GM12891 (cell line): ENCODE results near the gene FXR1. TPM values are rescaled to one million over a fixed set of nuclear protein-coding genes. Genes with fewer than 3 reads are reported as not detected.
"Not testable (repeated sequence)": the region's sequence is repeated elsewhere in the genome, so short reads cannot be mapped to it uniquely, and the experiment has no call there.

Experiments
- DNase-seq: peaks from one replicate; pipeline ENCODE4 v3.0.0; 2011; ENCODE audit warnings: low spot score; ENCODE audit not compliant: insufficient read length
- FAIRE-seq: peaks from 2 replicates; lab custom pipeline; 2011; peaks lifted over from hg19 to GRCh38; lab: Jason Lieb, UNC
- PAX5 ChIP-seq: IDR thresholded peaks from 2 replicates; pipeline ENCODE4 v1.6.1; 2011; ENCODE audit warnings: low read length, moderate library complexity, mild to moderate bottlenecking; ENCODE audit not compliant: insufficient read depth, severe bottlenecking
- POLR2A ChIP-seq: IDR thresholded peaks from 2 replicates; pipeline ENCODE4 v1.6.1; 2011; ENCODE audit warnings: low read depth, low read length, control low read depth
- POLR2AphosphoS5 ChIP-seq: IDR thresholded peaks from 2 replicates; pipeline ENCODE4 v1.6.1; 2011; ENCODE audit warnings: low read depth, low read length, control low read depth
- POU2F2 ChIP-seq: IDR thresholded peaks from 2 replicates; pipeline ENCODE4 v1.6.1; 2011; ENCODE audit warnings: low read depth, mild to moderate bottlenecking, control low read depth, low read length, moderate library complexity
- SPI1 ChIP-seq: IDR thresholded peaks from 2 replicates; pipeline ENCODE4 v1.6.1; 2011; ENCODE audit warnings: low read depth, low read length, control low read depth
- TAF1 ChIP-seq: IDR thresholded peaks from 2 replicates; pipeline ENCODE4 v1.6.1; 2011; ENCODE audit warnings: low read depth, low read length, control low read depth
- polyA plus RNA-seq: library from polyadenylated mRNA; unstranded; fragments of >200 nt; gene quantifications from one replicate; pipeline ENCODE4 v1.2.1, GENCODE V29; 2012; ENCODE audit warnings: low read depth, missing spikeins, inconsistent platforms; ENCODE audit not compliant: missing spikeins

FXR1 gene
- 117 TPM for polyA plus RNA-seq

DNA sequence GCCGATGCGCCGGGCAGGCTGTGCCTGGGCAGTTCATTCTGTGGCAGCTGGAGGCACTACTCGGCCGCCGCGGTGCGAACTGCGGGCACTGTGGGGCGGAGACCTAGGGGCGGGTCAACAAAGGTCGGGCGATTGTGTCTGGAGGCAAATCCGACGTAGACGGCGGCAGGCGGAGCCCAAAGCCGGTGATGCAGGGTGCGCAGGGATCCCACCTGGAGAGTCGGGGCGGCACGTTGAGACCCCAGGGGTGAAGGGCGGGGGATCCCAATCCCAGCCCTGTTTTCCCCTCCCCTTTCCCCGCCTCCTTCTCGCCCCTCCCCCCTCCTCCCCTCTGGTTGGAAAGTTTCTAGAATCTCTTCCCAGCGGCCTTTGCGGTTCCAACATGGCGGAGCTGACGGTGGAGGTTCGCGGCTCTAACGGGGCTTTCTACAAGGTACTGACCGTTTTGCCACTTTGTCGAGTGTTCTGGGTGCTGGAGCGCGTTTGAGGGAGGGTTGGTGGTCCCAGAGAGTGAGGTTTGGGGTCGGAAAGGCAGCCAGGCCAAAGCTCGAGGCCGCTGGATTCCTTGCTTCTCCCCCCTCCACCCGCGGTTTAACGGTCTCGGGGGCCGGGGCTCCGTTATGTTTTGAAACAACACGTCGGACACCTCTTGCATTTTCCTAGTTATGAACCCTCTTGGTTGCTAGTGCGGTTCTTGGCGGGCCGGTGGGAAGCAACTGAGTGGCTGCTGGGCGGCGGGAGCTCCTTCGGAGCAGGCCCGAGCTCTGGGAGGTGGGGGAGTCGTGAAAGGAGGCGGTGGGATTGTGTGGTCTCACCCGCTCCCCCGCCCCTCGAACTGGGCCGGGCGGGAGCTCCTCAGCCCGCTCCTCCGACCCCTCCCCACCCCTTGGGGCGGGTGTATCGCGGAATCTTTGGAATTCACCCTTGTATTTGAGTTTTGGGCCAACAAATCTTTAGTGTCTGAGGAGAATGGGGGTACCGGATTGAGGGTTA, at the start of gene FXR1:
TSS of gene FXR1 (plus strand) at position 367 of the 993 bp plus-strand sequence. CDS start at position 383, 16 bp downstream.
- no peak for TF ChIP-seq SPI1
- TF ChIP-seq TAF1: peak; percentile 95
- TF ChIP-seq POLR2A: peak; percentile 89
- no peak for TF ChIP-seq PAX5
- TF ChIP-seq POLR2AphosphoS5: peak; percentile 89
- FAIRE-seq (peak; percentile 94), DNase-seq (peak; percentile 62)

DNA sequence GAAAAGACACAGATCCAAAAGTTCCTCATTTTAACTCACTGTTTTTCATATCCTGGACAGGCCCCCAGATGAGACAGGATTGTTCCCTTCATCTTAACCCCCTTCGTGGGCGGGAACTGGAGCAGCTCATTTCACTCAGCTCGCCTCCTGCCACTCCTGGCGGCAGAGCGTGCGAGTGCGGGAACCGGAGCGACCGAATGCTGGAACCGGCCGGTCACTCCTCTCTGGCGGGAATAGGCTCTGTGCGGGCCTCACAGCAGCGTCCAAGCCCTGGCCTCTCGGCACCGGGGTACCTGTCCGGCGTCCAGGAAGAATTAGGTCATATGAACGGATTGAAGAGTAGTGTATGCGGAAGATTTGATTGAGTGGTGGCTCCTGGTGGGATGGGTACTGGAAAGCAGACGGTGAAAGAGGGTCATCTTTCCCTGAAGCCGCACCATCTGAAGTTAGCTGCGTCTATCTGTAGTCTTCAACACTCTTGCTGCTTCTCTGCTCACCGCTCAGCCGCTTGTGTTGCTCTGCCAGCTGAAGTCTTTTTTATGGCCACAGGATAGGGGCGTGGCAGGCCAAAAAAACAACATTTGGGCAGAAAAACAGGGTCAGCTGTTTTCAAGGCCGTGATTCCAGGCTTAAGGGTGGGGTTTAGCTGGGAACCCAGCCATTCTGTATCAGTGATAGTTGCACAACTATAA, 42.3 kb upstream of the FXR1 start:
- no peak for DNase-seq
- FAIRE-seq: no peak
- TF ChIP-seq POLR2AphosphoS5 (no peak), TAF1 (no peak), PAX5 (no peak)

- no peak for DNase-seq
- TF ChIP-seq SPI1: no peak
- no peak for TF ChIP-seq POU2F2
- TF ChIP-seq TAF1: no peak
- no peak for TF ChIP-seq PAX5
- TF ChIP-seq POLR2A: no peak
- TF ChIP-seq POLR2AphosphoS5: no peak
- no peak for FAIRE-seq
These were observed 40.6 kb upstream of the FXR1 start for GRCh38 chr3:180871901-180872300.

- not testable (repeated sequence) for FAIRE-seq, DNase-seq
These were observed 40.0 kb upstream of the FXR1 start for GRCh38 chr3:180872430-180872829.

DNA sequence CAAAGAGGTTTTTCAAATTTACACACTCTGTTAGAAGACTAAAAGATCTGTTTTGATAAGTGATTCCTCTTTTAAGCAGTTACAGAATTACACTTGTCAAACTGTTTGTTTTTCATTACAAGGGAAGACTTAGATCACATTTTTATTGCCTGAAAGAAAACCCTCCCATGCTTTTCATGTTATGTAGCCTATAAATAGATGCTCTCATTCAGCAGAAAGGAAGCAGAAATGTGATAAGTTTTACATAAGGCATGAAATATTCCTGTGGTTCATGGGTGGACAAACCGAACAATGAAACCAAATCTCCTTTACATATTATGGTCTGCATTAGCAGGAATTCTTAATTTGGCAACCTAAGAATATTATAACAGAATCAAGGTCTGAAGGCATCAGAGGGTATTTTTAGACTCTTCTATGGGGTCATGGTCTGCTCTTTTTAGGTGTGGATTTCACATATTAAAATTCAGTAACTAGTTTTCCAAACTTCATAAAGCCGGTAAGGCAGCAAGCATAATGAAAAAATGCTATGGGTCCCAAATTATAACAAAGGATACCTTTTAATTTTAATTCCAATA, 37.3 kb upstream of the FXR1 start:
- TF ChIP-seq TAF1: no peak
- TF ChIP-seq PAX5: no peak
- TF ChIP-seq POU2F2: no peak
- TF ChIP-seq SPI1: no peak
- TF ChIP-seq POLR2AphosphoS5: no peak
- TF ChIP-seq POLR2A: no peak
- FAIRE-seq (no peak), DNase-seq (no peak)

DNA sequence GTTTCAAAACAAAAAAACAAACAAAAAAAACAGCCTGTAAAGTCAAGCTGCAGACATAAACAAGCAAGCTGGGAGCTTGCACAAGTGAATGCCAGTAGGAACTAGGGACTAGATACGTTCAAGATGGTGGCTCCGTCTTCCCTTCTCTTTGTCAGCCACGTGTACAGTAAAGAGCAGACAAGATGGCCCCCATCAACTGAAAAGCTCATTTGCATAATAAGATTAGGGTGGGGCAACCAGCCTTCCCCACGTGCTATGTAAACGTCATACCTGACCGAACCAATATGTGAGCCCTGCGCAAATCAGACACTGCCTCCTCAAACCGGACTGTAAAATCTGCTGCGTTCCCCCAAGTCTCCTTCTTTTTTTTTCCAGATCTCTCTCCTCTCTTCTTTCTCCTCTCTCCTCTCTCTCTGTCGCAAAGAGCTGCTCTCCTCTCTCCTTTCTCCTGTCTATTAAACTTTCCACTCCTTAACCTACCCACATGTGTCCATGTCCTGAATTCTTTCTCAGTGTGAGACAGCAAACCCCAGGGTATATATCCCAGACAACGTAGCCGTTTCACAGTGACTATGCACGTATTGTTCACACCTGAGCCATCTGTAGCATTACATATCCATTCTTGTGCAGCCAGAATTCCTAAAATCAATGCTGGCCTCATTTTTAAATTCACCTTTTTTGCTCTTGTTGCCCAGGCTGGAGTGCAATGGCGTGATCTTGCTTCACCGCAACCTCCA, 31.2 kb upstream of the FXR1 start:
- DNase-seq (no peak), FAIRE-seq (no peak)
- TF ChIP-seq POU2F2 (no peak), TAF1 (no peak), POLR2AphosphoS5 (no peak), POLR2A (no peak), SPI1 (no peak)

GRCh38 chr3:180882115-180882514, 30.4 kb upstream of the FXR1 start:
- DNase-seq (no peak), FAIRE-seq (no peak)
- TF ChIP-seq POLR2A: no peak
- no peak for TF ChIP-seq POLR2AphosphoS5
- no peak for TF ChIP-seq SPI1
- TF ChIP-seq POU2F2: no peak
- no peak for TF ChIP-seq PAX5
- no peak for TF ChIP-seq TAF1

GRCh38 chr3:180888992-180889560, 23.4 kb upstream of the FXR1 start:
- FAIRE-seq: no peak
- no peak for DNase-seq
- no peak for TF ChIP-seq SPI1

- TF ChIP-seq POU2F2 (no peak), POLR2A (no peak), POLR2AphosphoS5 (no peak), TAF1 (no peak), SPI1 (no peak), PAX5 (no peak)
- FAIRE-seq (no peak), DNase-seq (no peak)
These were observed 13.9 kb upstream of the FXR1 start for GRCh38 chr3:180898572-180898971.

DNA sequence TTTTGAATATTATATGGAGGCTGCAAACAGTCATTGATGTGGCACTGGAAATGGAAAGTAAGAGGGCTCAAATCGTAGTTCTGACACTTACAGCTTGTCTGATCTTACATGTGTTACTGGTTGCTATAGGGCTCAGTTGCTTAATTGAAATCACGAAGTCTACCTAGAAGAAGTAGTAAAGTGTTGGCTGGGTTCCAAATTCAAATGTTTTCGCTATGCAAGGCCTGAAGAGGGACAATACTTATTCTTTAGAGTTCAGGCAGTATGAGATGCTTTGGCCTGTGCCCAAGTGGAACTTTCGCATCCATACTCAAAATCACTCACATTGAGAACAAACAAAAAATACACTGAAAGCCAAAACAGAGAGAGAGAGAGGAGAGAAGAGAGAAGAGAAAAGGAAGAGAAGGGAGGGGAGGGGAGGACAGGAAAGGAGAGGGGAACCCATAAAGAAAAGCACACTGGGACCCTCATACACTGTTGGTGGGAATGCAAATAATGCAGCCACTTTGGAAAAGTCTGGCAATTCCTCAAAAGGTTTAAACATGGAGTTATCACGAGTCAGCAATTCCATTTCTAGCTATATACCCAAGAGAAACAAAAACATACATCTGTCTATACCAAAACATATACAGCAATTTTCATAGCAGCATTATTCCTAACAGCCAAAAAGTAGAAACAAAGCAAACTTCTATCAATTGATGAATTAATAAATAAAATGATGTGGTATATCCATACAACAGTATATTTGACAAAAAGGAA, 2.9 kb upstream of the FXR1 start:
- FAIRE-seq: no peak
- no peak for DNase-seq
- TF ChIP-seq POLR2A: no peak
- TF ChIP-seq POU2F2: no peak
- TF ChIP-seq SPI1: no peak
- TF ChIP-seq PAX5: no peak
- no peak for TF ChIP-seq TAF1
- TF ChIP-seq POLR2AphosphoS5: no peak
